ENCODE results near the gene ZDHHC11B.
"Not testable (repeated sequence)": the region's sequence is repeated elsewhere in the genome, so short reads cannot be mapped to it uniquely, and the experiment has no call there.

DNA sequence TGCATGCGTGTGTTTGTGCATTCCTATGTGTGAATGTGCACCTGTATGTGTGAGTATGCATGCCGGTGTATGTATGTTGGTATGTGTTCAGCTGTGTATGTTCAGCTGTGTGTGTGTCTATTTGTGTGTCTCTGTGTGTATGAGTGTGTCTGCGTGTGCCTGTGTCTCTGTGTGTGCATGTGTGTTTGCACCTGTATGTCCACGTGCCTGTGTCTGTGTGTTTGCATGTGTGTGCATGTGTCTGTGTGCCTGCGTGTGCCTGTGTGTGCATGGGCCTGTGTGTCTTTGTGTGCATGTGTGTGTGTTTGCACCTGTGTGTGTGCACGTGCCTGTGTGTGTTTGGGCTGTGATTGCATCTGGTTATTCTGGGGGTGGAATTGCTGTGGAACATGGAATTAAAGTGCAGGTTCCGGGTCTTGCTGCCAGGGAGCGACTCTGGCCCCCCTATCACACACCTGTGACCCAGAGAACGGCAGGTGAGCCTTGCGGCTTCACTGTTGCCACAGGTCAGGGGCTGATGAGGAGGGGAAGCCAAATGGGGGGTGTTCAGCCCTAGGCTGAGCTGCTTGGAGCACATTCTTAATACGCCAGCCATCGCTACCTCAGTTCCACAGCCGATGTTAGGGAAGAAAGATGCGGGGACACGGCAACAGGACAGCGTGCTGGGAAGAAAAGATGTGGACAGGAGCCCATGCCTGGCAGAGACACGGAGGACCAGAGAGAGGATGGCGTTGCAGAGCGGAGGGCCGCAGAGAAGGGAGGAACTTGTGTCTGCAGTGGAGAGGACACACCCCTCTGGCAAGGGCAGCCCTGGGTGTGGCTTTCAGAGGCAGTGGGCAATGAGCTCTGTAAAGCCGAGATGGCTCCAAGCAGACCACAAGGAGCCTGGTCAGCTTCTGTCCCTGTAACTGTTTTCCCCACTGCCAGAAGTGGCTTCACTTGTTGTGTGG is 87.5 kb downstream of the ZDHHC11B start:
- TF ChIP-seq, protein P1, sequence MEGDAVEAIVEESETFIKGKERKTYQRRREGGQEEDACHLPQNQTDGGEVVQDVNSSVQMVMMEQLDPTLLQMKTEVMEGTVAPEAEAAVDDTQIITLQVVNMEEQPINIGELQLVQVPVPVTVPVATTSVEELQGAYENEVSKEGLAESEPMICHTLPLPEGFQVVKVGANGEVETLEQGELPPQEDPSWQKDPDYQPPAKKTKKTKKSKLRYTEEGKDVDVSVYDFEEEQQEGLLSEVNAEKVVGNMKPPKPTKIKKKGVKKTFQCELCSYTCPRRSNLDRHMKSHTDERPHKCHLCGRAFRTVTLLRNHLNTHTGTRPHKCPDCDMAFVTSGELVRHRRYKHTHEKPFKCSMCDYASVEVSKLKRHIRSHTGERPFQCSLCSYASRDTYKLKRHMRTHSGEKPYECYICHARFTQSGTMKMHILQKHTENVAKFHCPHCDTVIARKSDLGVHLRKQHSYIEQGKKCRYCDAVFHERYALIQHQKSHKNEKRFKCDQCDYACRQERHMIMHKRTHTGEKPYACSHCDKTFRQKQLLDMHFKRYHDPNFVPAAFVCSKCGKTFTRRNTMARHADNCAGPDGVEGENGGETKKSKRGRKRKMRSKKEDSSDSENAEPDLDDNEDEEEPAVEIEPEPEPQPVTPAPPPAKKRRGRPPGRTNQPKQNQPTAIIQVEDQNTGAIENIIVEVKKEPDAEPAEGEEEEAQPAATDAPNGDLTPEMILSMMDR (IDR thresholded peaks at IDR 0.05): not testable (repeated sequence)
- not testable (repeated sequence) for TF ChIP-seq POLR2A (IDR thresholded peaks at IDR 0.05)
